BJ (cell line): ENCODE results near the gene TGIF1. TPM values are rescaled to one million over a fixed set of nuclear protein-coding genes. Genes with fewer than 3 reads are reported as not detected.

Experiments used
- CTCF ChIA-PET: fragments of 350-600 bp; formaldehyde crosslinking; extraction: SDS; loops from one replicate; lab custom pipeline; 2021; ENCODE audit warnings: antibody characterized with exemption, inconsistent platforms; lab: Yijun Ruan, JAX
- POLR2A ChIA-PET: fragments of 300-600 bp; sonication (Branson Sonifier 250); formaldehyde crosslinking; extraction: SDS; loops from one replicate; lab custom pipeline; 2021; ENCODE audit warnings: antibody characterized with exemption; lab: Charles Lee
- DNase-seq: peaks from one replicate; pipeline ENCODE4 v3.0.0-alpha.2; 2011; ENCODE audit warnings: low read depth
- H3K27me3 ChIP-seq: 2 replicates; pipeline ENCODE4 v1.6.0; 2011; ENCODE audit warnings: low read length; ENCODE audit not compliant: control insufficient read depth, insufficient read depth
- H3K36me3 ChIP-seq: 2 replicates; pipeline ENCODE4 v1.5.1; 2011; ENCODE audit warnings: low read length; ENCODE audit not compliant: control insufficient read depth, insufficient read depth
- H3K4me3 ChIP-seq: 2 replicates; pipeline ENCODE4 v1.5.1; 2011; ENCODE audit warnings: low read depth, mild to moderate bottlenecking, control low read depth, low read length
- polyA plus RNA-seq: library from polyadenylated mRNA; depleted of rRNA; stranded (reverse); fragments of >200 nt; gene quantifications from 2 replicates; pipeline ENCODE4 v1.2.3, GENCODE V29; 2011
- TF ChIP-seq, protein P1 (sequence below): IDR thresholded peaks from 2 replicates; pipeline ENCODE4 v1.5.1; 2011; ENCODE audit warnings: low read depth, mild to moderate bottlenecking, control low read depth, inconsistent platforms, low read length, moderate library complexity; ENCODE audit not compliant: insufficient read depth

TGIF1 gene
- polyA plus RNA-seq, 1 experiment: 78.9 TPM

DNA sequence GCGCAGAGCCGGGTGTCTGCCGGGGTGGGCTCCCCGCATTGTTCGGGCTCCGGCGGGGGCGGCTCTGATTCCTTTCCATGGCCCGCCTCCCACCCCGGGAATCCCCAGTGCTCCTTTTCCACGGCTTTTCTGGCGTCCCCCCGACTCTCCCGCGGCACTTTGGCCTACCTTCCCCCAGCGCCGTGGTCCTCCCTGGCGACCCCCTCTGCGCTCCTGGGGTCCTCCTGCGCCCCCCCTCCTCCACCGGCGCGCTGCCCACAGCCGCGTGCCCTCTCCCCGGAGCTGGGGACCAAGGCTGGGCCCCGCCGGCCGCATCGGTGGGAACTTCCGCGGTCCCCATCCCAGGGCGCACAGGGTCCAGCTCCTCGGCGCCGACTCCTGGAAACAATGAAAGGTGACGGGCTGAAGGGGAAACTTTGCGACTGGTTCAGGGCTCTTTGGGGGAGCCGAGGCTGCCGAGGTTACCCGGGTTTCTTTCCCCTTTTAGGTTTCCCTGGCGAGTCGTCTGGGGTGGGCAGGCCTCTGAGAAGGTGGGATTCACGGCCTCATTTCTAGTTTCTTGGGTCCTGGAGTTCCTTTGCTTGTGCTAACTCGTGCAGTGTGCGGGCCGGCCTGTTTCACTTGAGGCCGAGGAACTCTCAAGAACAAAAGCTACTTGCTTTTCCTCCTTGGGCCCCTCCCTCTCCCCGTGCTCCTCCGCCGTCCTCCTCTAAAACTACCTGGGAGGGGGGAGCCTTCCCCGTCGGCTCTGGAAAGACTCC, 2.2 kb downstream of the TGIF1 start:
- TF ChIP-seq, protein P1, sequence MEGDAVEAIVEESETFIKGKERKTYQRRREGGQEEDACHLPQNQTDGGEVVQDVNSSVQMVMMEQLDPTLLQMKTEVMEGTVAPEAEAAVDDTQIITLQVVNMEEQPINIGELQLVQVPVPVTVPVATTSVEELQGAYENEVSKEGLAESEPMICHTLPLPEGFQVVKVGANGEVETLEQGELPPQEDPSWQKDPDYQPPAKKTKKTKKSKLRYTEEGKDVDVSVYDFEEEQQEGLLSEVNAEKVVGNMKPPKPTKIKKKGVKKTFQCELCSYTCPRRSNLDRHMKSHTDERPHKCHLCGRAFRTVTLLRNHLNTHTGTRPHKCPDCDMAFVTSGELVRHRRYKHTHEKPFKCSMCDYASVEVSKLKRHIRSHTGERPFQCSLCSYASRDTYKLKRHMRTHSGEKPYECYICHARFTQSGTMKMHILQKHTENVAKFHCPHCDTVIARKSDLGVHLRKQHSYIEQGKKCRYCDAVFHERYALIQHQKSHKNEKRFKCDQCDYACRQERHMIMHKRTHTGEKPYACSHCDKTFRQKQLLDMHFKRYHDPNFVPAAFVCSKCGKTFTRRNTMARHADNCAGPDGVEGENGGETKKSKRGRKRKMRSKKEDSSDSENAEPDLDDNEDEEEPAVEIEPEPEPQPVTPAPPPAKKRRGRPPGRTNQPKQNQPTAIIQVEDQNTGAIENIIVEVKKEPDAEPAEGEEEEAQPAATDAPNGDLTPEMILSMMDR: no peak
- ChIA-PET POLR2A (interaction anchor here (0.7 kb wide), 1 partner anchor 214 kb away, joined by 3 read pairs; no protein-coding TSS in a partner anchor), CTCF (interaction anchor here (0.7 to 5.7 kb wide), 7 partner anchors 128 to 214 kb away, joined by 3 to 53 read pairs (median 8); no protein-coding TSS in a partner anchor)
- DNase-seq: no peak
- Histone ChIP-seq H3K36me3 (peaks cover 2% of the 10 kb centered on the region), H3K27me3 (no peaks in the 10 kb centered on the region), H3K4me3 (peak overlapping the region; percentile 96)

GRCh38 chr18:3452750-3453539, 3.0 kb downstream of the TGIF1 start:
- ChIA-PET POLR2A (interaction anchor here (0.6 to 0.7 kb wide), 5 partner anchors 46 to 214 kb away, joined by 3 to 10 read pairs (median 4); no protein-coding TSS in a partner anchor), CTCF (interaction anchor here (0.7 to 5.7 kb wide), 9 partner anchors 14 to 213 kb away, joined by 3 to 53 read pairs (median 8); no protein-coding TSS in a partner anchor)
- TF ChIP-seq, protein P1: no peak
- Histone ChIP-seq H3K36me3 (peaks cover 8% of the 10 kb centered on the region), H3K4me3 (peak overlapping the region; percentile 96), H3K27me3 (no peaks in the 10 kb centered on the region)
- no peak for DNase-seq

- H3K27me3 ChIP-seq: no peaks in the 10 kb centered on the region
- TF ChIP-seq, protein P1: no peak
- DNase-seq: peak; percentile 99
- POLR2A ChIA-PET: interaction anchor here (0.6 to 1.3 kb wide), 7 partner anchors 45 to 213 kb away, joined by 3 to 16 read pairs (median 4); no protein-coding TSS in a partner anchor
- H3K4me3 ChIP-seq: peak overlapping the region; percentile 96
- CTCF ChIA-PET: interaction anchor here (0.8 to 5.7 kb wide), 16 partner anchors 11 to 213 kb away, joined by 3 to 53 read pairs (median 4); no protein-coding TSS in a partner anchor
- H3K36me3 ChIP-seq: peaks cover 8% of the 10 kb centered on the region
Measured at GRCh38 chr18:3453540-3454364, 3.8 kb downstream of the TGIF1 start.

- no peak for DNase-seq
- ChIA-PET CTCF (interaction anchor here (0.6 to 5.7 kb wide), 20 partner anchors 11 to 469 kb away, joined by 3 to 53 read pairs (median 3); no protein-coding TSS in a partner anchor), POLR2A (interaction anchor here (0.6 to 1.3 kb wide), 2 partner anchors 192 to 202 kb away, joined by 3 to 4 read pairs; no protein-coding TSS in a partner anchor)
- H3K27me3 ChIP-seq: no peaks in the 10 kb centered on the region
- H3K4me3 ChIP-seq: peak overlapping the region; percentile 26
- peaks cover 10% of the 10 kb centered on the region for H3K36me3 ChIP-seq
- TF ChIP-seq, protein P1: peak; percentile 70
Measured at GRCh38 chr18:3454365-3455089, 4.6 kb downstream of the TGIF1 start.
